HG03469 (cell line): ENCODE measurements around the gene PIK3R5.

Experiments
- ATAC-seq: cut with Tn5 transposase; IDR thresholded peaks from one replicate; pipeline ENCODE4 v1.9.1; 2021; ENCODE audit warnings: mild to moderate bottlenecking, moderate library complexity, moderate number of reproducible peaks; ENCODE audit not compliant: unreplicated experiment

Gene PIK3R5

GRCh38 chr17:8925141-8925540, 40.4 kb downstream of the PIK3R5 start:
- ATAC-seq, result no peak

- ATAC-seq, result no peak
Observed at GRCh38 chr17:8924595-8924994, 40.9 kb downstream of the PIK3R5 start.

GRCh38 chr17:8923762-8924161, 41.7 kb downstream of the PIK3R5 start:
- no peak for ATAC-seq

GRCh38 chr17:8922928-8923327, 42.6 kb downstream of the PIK3R5 start:
- no peak for ATAC-seq

GRCh38 chr17:8922451-8922850, 43.1 kb downstream of the PIK3R5 start:
- no peak for ATAC-seq

GRCh38 chr17:8921147-8921546, 44.4 kb downstream of the PIK3R5 start:
- no peak for ATAC-seq

- ATAC-seq, result no peak
Observed at GRCh38 chr17:8918807-8919465, 46.6 kb downstream of the PIK3R5 start.

- ATAC-seq, result no peak
Observed at GRCh38 chr17:8916466-8916865, 49.0 kb downstream of the PIK3R5 start.

- no peak for ATAC-seq
Observed at GRCh38 chr17:8914554-8914953, 51.0 kb downstream of the PIK3R5 start.

GRCh38 chr17:8913879-8914278, 51.6 kb downstream of the PIK3R5 start:
- ATAC-seq, result no peak

- ATAC-seq, result no peak
Observed at GRCh38 chr17:8913091-8913490, 52.4 kb downstream of the PIK3R5 start.

GRCh38 chr17:8912084-8912981, 53.2 kb downstream of the PIK3R5 start:
- no peak for ATAC-seq

GRCh38 chr17:8910969-8911604, 54.4 kb downstream of the PIK3R5 start:
- ATAC-seq, result no peak

- ATAC-seq, result no peak
Observed at GRCh38 chr17:8909586-8910270, 55.8 kb downstream of the PIK3R5 start.

- no peak for ATAC-seq
Observed at GRCh38 chr17:8905331-8905730, 60.2 kb downstream of the PIK3R5 start.

- ATAC-seq, result no peak
Observed at GRCh38 chr17:8904686-8905085, 60.8 kb downstream of the PIK3R5 start.

- no peak for ATAC-seq
Observed at GRCh38 chr17:8904201-8904600, 61.3 kb downstream of the PIK3R5 start.

- ATAC-seq, result no peak
Observed at GRCh38 chr17:8900626-8901585, 64.6 kb downstream of the PIK3R5 start.

- no peak for ATAC-seq
Observed at GRCh38 chr17:8900207-8900606, 65.3 kb downstream of the PIK3R5 start.

- ATAC-seq, result no peak
Observed at GRCh38 chr17:8898636-8899035, 66.9 kb downstream of the PIK3R5 start.
